ENCODE measurements around the gene RPS6KA5.

Gene RPS6KA5

DNA sequence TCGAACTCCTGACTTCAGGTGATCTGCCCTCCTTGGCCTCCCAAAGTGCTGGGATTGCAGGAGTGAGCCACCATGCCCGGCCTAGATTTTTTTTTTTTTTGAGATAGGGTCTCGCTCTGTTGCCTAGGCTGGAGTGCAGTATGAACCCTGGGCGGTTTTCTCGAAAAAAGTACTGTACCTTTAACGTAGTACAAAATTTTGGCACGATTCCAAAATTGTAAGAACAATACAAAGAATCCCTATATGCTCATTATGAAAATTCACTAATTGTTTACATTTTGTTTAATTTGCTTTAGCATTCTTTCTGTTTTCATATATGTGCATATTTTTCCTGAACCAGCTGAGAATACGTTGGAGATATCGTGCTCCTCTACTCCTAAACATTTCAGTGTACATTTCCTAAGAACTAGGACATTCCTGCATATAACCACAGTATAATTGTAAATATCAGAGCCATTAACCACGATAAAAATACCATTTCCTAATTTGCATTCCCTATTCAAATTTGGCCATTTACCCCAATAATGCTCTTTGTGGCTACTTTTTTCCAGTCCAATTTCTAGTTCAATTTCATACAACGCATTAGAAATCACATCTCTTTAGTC lies 97.8 kb downstream of the RPS6KA5 start:
- Histone ChIP-seq H2AFZ (ENCODE audit: low read depth, low read length) (no peak overlapping the region), H3K9ac (ENCODE audit: low read depth, low read length) (no peak overlapping the region), H3K4me3 (ENCODE audit: low read depth in 1 of 2, low read length in 2 of 2) (no peak overlapping the region), H4K20me1 (ENCODE audit: insufficient read depth, low read length) (no peaks in the 10 kb centered on the region), H3K27ac (ENCODE audit: low read length) (no peak overlapping the region), H3K9me3 (ENCODE audit: insufficient read depth, low read length, severe bottlenecking) (peaks cover 3% of the 10 kb centered on the region), H3K4me1 (ENCODE audit: insufficient read depth, low read length) (no peaks in the 10 kb centered on the region), H3K27me3 (ENCODE audit: insufficient read depth, low read length, poor library complexity) (no peaks in the 10 kb centered on the region), H3K4me2 (ENCODE audit: insufficient read depth, low read length) (no peak overlapping the region), H3K79me2 (ENCODE audit: insufficient read depth, low read length) (no peaks in the 10 kb centered on the region), H3K36me3 (ENCODE audit: insufficient read depth, low read length) (no peaks in the 10 kb centered on the region)
- DNase-seq = no peak
- TF ChIP-seq, protein P1, sequence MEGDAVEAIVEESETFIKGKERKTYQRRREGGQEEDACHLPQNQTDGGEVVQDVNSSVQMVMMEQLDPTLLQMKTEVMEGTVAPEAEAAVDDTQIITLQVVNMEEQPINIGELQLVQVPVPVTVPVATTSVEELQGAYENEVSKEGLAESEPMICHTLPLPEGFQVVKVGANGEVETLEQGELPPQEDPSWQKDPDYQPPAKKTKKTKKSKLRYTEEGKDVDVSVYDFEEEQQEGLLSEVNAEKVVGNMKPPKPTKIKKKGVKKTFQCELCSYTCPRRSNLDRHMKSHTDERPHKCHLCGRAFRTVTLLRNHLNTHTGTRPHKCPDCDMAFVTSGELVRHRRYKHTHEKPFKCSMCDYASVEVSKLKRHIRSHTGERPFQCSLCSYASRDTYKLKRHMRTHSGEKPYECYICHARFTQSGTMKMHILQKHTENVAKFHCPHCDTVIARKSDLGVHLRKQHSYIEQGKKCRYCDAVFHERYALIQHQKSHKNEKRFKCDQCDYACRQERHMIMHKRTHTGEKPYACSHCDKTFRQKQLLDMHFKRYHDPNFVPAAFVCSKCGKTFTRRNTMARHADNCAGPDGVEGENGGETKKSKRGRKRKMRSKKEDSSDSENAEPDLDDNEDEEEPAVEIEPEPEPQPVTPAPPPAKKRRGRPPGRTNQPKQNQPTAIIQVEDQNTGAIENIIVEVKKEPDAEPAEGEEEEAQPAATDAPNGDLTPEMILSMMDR (IDR thresholded peaks at IDR 0.05; ENCODE audit: borderline replicate concordance, extremely low read depth, low read length, poor library complexity, severe bottlenecking) = no peak
- no peak for TF ChIP-seq EZH2 (IDR thresholded peaks at IDR 0.05; ENCODE audit: borderline replicate concordance, low read depth, low read length, severe bottlenecking)
- no peak for ATAC-seq (ENCODE audit: insufficient read depth, low read depth)

DNA sequence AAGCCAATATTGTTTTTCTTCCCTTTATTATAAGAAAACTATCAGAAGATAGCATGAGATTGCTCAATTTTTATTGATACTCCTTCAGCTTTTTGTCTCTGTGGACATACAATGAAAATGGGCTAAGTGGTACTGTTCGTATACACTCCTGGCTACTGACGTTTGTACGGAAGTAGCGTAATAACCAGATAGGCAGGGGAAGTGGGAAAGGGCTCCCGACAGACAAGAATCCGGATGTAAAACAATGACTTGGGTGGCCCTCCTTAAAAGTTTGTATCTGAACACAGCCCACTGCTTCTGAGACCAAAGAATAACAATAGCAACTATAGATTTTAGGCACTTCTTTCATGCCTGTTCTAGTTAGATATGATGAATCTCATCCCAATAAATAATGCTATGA lies 99.6 kb downstream of the RPS6KA5 start:
- DNase-seq = no peak
- H3K27ac ChIP-seq (ENCODE audit: low read length) = no peak overlapping the region
- ATAC-seq (ENCODE audit: insufficient read depth, low read depth) = no peak
- no peak overlapping the region for H3K4me2 ChIP-seq (ENCODE audit: insufficient read depth, low read length)
- H2AFZ ChIP-seq (ENCODE audit: low read depth, low read length) = no peak overlapping the region
- no peaks in the 10 kb centered on the region for H3K36me3 ChIP-seq (ENCODE audit: insufficient read depth, low read length)
- H3K9me3 ChIP-seq (ENCODE audit: insufficient read depth, low read length, severe bottlenecking) = peaks cover 13% of the 10 kb centered on the region
- H3K4me3 ChIP-seq (ENCODE audit: low read depth in 1 of 2, low read length in 2 of 2) = no peak overlapping the region
- no peaks in the 10 kb centered on the region for H3K79me2 ChIP-seq (ENCODE audit: insufficient read depth, low read length)
- no peaks in the 10 kb centered on the region for H4K20me1 ChIP-seq (ENCODE audit: insufficient read depth, low read length)
- H3K9ac ChIP-seq (ENCODE audit: low read depth, low read length) = no peak overlapping the region
- no peaks in the 10 kb centered on the region for H3K4me1 ChIP-seq (ENCODE audit: insufficient read depth, low read length)
- TF ChIP-seq, protein P1 (IDR thresholded peaks at IDR 0.05; ENCODE audit: borderline replicate concordance, extremely low read depth, low read length, poor library complexity, severe bottlenecking) = no peak
- TF ChIP-seq EZH2 (IDR thresholded peaks at IDR 0.05; ENCODE audit: borderline replicate concordance, low read depth, low read length, severe bottlenecking) = no peak
- H3K27me3 ChIP-seq (ENCODE audit: insufficient read depth, low read length, poor library complexity) = no peaks in the 10 kb centered on the region

DNA sequence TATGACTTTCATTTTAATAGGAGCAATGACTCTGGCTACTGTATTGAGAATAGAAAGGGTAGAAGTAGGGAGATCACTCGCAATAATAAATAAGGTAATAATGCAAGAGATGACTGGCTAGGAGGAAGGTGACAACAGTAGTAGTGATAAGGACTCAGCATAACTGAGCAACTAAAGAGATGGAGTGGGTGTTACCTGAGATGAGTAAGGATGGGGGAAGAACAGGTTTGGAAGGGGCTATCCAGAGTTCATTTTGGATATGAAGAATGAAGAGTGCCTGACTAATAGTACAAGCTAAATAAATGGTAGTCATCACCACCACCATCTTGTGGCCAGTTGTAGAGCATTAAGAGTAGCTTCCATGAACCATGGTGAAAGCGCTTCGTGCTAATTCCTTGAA lies 101.1 kb downstream of the RPS6KA5 start:
- Histone ChIP-seq H3K27ac (ENCODE audit: low read length) (no peak overlapping the region), H3K4me1 (ENCODE audit: insufficient read depth, low read length) (no peaks in the 10 kb centered on the region), H2AFZ (ENCODE audit: low read depth, low read length) (no peak overlapping the region), H3K9ac (ENCODE audit: low read depth, low read length) (no peak overlapping the region), H4K20me1 (ENCODE audit: insufficient read depth, low read length) (no peaks in the 10 kb centered on the region), H3K4me3 (ENCODE audit: low read depth in 1 of 2, low read length in 2 of 2) (no peak overlapping the region), H3K79me2 (ENCODE audit: insufficient read depth, low read length) (no peaks in the 10 kb centered on the region), H3K36me3 (ENCODE audit: insufficient read depth, low read length) (no peaks in the 10 kb centered on the region), H3K27me3 (ENCODE audit: insufficient read depth, low read length, poor library complexity) (no peaks in the 10 kb centered on the region), H3K4me2 (ENCODE audit: insufficient read depth, low read length) (no peak overlapping the region), H3K9me3 (ENCODE audit: insufficient read depth, low read length, severe bottlenecking) (peaks cover 17% of the 10 kb centered on the region)
- no peak for DNase-seq
- no peak for ATAC-seq (ENCODE audit: insufficient read depth, low read depth)
- TF ChIP-seq EZH2 (IDR thresholded peaks at IDR 0.05; ENCODE audit: borderline replicate concordance, low read depth, low read length, severe bottlenecking) = no peak
- TF ChIP-seq, protein P1 (IDR thresholded peaks at IDR 0.05; ENCODE audit: borderline replicate concordance, extremely low read depth, low read length, poor library complexity, severe bottlenecking) = no peak
